HUDEP-2 (cell line): ENCODE measurements around the gene VAMP5.
"Not testable (repeated sequence)": the region's sequence is repeated elsewhere in the genome, so short reads cannot be mapped to it uniquely, and the experiment has no call there.

Source experiments
- DNase-seq, 76 experiments: peaks; one replicate each; lab custom pipeline; 2025; ENCODE audit not compliant: unreplicated experiment in 76 of 76; lab: John Stamatoyannopoulos, UW

Gene VAMP5

GRCh38 chr2:85549826-85550225 is 34.4 kb upstream of the VAMP5 start:
- DNase-seq: no peak

GRCh38 chr2:85550486-85550885 is 33.7 kb upstream of the VAMP5 start:
- DNase-seq: no peak

DNA sequence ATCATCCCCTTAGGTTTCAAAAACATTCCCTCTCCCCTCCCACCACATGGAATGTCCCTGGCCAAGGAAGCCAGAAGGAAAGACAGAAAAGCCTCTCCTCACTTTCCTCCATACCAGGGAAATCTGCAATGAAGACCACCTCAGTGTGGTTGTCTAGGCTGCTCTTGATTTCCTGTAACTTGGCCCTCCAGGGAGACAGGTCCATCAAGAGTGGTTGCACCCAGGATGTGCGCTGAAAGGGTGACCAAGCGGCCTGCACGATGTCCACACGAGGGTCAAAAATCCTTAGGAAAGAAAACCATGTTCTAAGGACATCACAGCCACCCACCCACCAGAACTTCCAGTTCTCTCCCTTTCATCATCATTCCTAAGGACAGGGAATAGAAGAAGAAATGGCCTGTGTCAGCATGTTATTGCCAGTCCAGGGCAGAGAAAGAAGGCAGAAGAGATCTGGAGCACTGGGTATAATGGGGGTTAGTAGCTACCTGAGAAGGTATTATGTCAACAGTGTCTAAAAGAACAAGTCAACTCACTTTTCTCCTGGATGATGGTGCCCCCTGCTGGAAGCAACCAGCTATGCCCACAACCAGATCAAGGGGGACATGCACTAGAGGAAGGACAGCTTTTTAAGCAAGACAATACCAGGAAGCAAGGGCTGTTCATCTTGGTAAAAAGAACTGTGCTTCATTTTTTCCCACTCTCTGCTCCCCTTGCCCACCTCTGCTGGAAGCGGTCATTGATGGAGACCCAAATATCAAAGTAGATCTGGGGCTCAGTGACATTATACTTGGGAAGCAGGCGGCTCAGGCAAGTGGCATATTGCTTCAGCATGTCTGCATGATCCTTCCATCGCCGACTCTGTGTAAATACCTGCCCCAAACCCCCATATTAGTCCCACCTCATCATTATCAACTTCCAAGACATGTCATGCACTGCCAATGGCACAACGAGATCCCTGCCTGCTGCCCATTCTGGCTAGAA is 32.2 kb upstream of the VAMP5 start:
- peak in 72 of 76 experiments; percentile 17 to 85 (median 63) for DNase-seq

GRCh38 chr2:85553184-85553583 is 31.0 kb upstream of the VAMP5 start:
- no peak for DNase-seq

- no peak for DNase-seq
Observed at GRCh38 chr2:85554980-85555612, 29.1 kb upstream of the VAMP5 start.

- DNase-seq: no peak
Observed at GRCh38 chr2:85557130-85557529, 27.1 kb upstream of the VAMP5 start.

DNA sequence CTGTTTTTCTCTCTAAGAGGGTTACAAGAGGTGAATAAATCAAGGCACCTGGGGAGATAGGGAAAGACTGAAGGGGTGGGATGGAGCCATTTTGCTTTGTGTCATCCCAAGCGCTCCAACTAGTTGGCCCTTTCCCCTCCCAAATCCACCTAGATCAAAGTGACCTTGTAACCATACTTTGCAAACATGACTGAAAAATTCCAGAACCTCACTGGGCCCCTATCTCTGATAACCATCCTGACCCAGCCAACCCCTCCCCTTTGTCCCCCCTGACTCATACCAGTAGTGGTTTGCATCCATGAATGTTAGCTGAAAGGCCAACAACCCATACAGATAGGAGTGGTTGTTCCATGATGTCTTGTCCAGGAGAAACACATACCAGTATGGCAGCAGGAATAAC is 26.1 kb upstream of the VAMP5 start:
- DNase-seq: no peak

GRCh38 chr2:85560403-85560726 is 23.9 kb upstream of the VAMP5 start:
- not testable (repeated sequence) for DNase-seq

GRCh38 chr2:85560812-85561279 is 23.4 kb upstream of the VAMP5 start:
- DNase-seq: no peak

- peak in 75 of 76 experiments; percentile 12 to 95 (median 87) for DNase-seq
Observed at GRCh38 chr2:85561280-85562212, 22.7 kb upstream of the VAMP5 start, which contains the start of gene GGCX. GGCX (minus strand) TSS chr2:85561493; CDS start chr2:85561428, 65 bp downstream.

- DNase-seq: peak in 1 of 76 experiments; percentile 7
Observed at GRCh38 chr2:85564144-85564563, 20.1 kb upstream of the VAMP5 start.

DNA sequence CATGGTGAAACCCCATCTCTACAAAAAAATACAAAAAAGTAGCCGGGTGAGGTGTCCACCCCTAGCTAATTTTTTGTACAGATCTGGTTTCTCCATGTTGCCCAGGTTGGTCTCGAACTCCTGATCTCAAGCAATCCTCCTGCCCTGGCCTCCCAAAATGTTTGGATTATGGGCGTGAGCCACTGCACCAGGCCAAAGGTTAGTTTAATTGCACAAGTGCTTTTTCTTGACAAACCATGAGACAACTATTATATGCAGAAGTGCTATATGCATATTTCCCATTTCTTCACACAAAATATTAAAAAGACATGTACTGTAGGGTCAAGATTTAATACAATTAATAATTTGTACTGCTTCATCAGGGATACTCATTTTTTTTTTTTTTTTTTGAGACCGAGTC is 18.0 kb upstream of the VAMP5 start:
- no peak for DNase-seq

DNA sequence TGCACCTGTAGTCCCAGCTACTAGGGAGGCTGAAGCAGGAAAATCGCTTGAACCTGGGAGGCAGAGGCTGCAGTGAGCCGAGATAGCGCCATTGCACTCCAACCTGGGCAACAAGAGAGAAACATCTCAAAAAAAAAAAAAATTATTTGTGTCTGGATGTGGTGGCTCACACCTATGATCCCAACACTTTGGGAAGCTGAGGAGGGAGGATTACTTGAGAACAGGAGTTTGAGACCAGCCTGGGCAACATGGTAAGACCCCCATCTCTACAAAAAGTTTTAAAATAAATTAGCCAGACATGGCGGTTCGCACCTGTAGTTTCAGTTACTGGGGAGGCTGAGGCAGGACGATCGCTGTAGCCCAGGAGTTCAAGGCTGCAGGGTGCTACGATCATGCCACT is 8.5 kb upstream of the VAMP5 start:
- no peak for DNase-seq

DNA sequence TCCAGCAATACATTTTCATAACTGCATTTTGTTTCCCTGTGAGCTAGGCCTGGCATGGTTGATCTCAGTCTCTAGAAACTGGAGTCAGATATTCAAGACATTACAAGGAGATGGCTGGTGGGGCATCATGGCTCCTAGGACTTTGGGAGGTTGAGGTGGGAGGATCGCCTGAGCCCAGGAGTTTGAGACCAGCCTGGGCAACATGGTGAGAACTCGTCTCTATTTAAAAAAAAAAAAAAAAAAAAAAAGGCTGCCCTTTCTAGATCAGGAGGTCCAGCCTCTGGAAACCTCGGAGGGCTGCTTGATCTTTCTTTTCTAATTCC is 7.2 kb upstream of the VAMP5 start:
- DNase-seq: no peak

DNA sequence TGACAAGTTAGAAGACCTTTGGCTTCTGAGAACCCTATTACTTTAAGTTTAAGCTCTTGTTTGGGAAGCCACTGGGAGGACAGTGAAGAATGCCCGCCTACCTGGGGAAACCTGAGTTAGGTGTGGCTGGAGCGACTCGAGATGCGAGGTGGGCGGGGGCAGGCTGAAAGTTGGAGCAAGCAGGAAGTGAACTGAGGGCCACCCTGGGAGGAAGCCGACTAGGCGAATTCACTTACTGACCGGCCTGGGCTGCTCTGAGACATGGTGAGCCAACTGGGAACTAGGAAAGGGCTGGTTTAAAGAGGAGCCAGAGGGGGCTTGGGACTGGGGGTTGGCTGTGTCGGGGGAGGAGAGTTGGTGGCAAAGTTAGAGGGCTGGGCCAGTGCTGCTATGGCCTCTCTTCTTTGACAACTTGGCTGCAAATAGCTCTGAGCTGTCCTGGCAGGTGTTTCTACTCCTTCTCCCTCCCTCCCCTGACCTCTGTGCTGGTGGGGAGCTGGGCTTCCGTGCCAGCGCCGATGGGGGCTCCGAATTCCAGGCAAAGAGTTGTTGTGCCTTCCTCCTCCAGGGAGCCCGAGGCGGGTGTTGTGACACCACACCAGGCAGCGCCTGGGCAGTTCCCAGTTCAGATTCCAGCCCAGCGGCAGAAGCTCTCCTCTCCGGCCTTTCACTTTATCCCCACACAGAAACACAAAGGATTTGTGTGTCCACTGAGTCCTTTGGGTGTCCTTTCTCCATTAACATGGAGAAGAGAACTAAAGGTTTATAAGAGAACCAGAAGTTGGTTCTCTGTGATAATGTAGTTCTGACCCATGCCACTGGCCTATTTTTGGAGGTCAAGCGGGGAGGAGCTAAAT is 6.6 kb upstream of the VAMP5 start, which contains the start of gene VAMP8:
VAMP8 (plus strand) TSS at position 201 of the 857 bp plus-strand sequence; CDS start at position 262, 61 bp downstream.
- DNase-seq: peak in 43 of 76 experiments; percentile 3 to 46 (median 28)

DNA sequence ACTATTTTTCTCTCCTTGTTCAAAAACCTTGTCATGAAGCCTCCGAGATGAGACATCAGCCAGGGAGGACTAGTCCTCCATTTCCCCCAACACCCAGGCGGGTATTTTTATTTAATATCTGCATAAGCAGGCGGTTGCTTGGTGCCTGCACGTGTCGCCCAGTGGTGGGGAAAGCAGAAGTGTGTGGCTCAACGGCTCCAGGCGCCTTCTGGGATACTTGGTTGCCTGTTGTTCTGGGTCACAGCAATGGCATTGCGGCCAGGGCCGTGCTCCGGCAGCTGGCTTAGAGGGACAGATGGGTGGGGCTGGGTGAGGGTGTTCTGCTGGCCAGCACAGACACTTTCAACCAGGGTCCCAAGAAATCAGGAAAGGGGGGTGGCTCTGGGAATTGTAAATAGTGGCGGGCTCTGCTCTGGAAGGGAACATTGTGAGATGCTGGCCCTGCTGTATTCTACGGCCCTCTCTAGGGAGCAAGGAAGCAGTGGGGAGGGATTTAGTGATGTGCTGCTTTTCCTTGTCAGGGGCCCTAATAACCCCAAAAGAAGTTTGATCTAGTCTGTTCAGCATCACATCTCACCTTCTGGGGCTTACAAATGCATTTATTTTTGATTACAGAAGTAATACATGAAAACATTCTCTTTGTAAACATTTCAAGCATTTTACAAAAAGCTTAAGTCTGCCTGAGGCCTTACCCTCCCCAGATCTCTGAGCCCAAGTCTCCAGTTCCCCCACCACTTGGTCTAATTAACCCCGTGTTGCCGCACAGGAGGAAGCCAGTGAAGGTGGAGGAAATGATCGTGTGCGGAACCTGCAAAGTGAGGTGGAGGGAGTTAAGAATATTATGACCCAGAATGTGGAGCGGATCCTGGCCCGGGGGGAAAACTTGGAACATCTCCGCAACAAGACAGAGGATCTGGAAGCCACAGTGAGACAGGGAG is 5.7 kb upstream of the VAMP5 start:
- DNase-seq: peak in 54 of 76 experiments; percentile 3 to 54 (median 27)

- DNase-seq: no peak
Observed at GRCh38 chr2:85579266-85579935, 4.8 kb upstream of the VAMP5 start.

DNA sequence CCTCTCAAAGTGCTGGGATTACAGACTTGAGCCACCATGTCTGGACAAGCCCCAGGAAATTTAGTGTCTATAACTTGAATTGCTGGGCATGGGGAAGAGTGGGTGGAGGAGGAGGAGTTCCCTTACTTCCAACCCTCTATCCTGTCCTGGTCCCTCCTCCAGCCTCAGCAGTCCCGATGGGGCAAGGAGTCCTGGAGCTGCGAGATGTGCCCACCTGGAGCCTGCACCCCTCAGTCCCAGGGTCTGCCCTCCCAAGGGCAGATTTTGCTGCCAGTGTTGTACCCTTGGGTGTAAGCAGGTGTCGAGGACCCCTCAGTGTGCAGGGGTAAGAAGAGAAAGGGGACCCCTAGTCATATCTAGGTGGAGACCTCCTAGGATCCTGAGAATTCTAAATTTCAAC is 4.0 kb upstream of the VAMP5 start:
- no peak for DNase-seq
